Sigmoid colon (tissue), 7 donors: ENCODE data around the gene SCEL. TPM values are rescaled to one million over a fixed set of nuclear protein-coding genes. Genes with fewer than 3 reads are reported as not detected.

Experiments
- DNase-seq: peaks from one replicate; pipeline ENCODE4 v3.0.0-alpha.2; 2019
- H3K27ac ChIP-seq, 4 donors: fragments of 200-600 bp; sonication (generic); one replicate each; pipeline ENCODE4 v1.5.1; 2016 to 2019; ENCODE audit warnings: mild to moderate bottlenecking in 1 of 4
- H3K27me3 ChIP-seq, 3 donors: fragments of 200-600 bp; sonication (generic); one replicate each; pipeline ENCODE4 v1.5.1; 2019; ENCODE audit warnings: mild to moderate bottlenecking in 1 of 3
- H3K36me3 ChIP-seq, 4 donors: fragments of 200-600 bp; sonication (generic); one replicate each; pipeline ENCODE4 v1.5.1; 2016 to 2019
- H3K4me1 ChIP-seq, 4 donors: fragments of 200-600 bp; sonication (generic); one replicate each; pipeline ENCODE4 v1.5.1; 2017 to 2019
- H3K4me3 ChIP-seq, 4 donors: fragments of 200-600 bp; sonication (generic); one replicate each; pipeline ENCODE4 v1.5.1; 2017 to 2019; ENCODE audit warnings: mild to moderate bottlenecking in 2 of 4, moderate library complexity in 1 of 4
- H3K9me3 ChIP-seq, 4 donors: fragments of 200-600 bp in 3 of 4; sonication (generic) in 3 of 4; one replicate each; pipeline versions ENCODE4 v1.5.1 to v1.6.1; 2013 to 2019
- EP300 ChIP-seq, 4 donors: sonication (generic); formaldehyde crosslinking; IDR thresholded peaks; one replicate each; pipeline ENCODE4 v1.6.1; 2017; ENCODE audit warnings: antibody characterized with exemption in 4 of 4
- POLR2A ChIP-seq, 2 donors: fragments of 450-650 bp; IDR thresholded peaks; one replicate each; pipeline ENCODE4 v1.6.1; 2016; ENCODE audit warnings: antibody characterized with exemption in 2 of 2, mild to moderate bottlenecking in 2 of 2, moderate library complexity in 2 of 2
- POLR2AphosphoS5 ChIP-seq, 4 donors: sonication (generic); formaldehyde crosslinking; IDR thresholded peaks; one replicate each; pipeline ENCODE4 v1.6.1; 2017; ENCODE audit warnings: antibody characterized with exemption in 4 of 4
- WGBS, 2 donors: extraction: QIAGEN DNeasy Blood & Tissue Kit; methylation state at CpG; one replicate each; pipeline ENCODE4 v1.1.7; 2013; 5-methylcytosine and 5-hydroxymethylcytosine counted together
- intact Hi-C: fragments of 100-400 bp; cut with DNase I; formaldehyde crosslinking; loops from one replicate; pipeline ENCODE4 v1.15.1; 2023
- polyA plus RNA-seq, 3 donors: library from polyadenylated mRNA; stranded (reverse); fragments of 200-250 nt; gene quantifications; one replicate each; pipeline ENCODE4 v1.2.3, GENCODE V29; 2013
- total RNA-seq, 4 donors: library from RNA; depleted of rRNA; stranded (reverse); fragments of >200 nt; gene quantifications; one replicate each; pipeline ENCODE4 v1.1.0, GENCODE V29; 2016
- TF ChIP-seq, protein P1 (sequence below), 4 experiments: fragments of 450-650 bp in 3 of 4; fragments of 200-600 bp in 1 of 4; IDR thresholded peaks; one replicate each; pipeline ENCODE4 v1.5.1; 2016 to 2019; ENCODE audit warnings: antibody characterized with exemption in 4 of 4, mild to moderate bottlenecking in 3 of 4, moderate library complexity in 2 of 4
- donor health status: healthy with polysubstance abuse.
- donor health status: Bipolar disorder and iron deficiency.
- donor health status: healthy.

SCEL gene
- total and polyA plus RNA-seq, 7 donors = 0.54 to 2.4 (median 2.1) TPM; not detected in 4

DNA sequence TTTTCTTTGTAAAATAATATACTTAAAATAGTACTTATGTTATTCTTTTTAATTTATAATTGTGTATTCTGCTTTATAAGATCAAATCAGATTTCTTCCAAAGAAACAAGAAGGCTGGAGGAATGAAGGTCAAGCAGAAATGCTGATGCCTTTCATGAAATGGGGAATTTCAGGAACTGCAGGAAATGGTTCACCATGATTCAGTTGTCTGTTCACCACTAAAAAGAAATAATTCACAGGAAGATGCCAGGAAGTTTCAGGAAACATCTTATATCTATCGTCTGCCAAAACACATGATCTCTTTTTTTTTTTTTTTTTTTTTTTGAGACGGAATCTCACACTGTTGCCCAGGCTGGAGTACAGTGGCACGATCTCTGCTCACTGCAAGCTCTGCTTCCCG lies 15.7 kb upstream of the SCEL start:
- no peak for TF ChIP-seq POLR2AphosphoS5 (IDR thresholded peaks at IDR 0.05)
- TF ChIP-seq EP300 (IDR thresholded peaks at IDR 0.05) = no peak
- no peak for TF ChIP-seq POLR2A (IDR thresholded peaks at IDR 0.05)
- TF ChIP-seq, protein P1, sequence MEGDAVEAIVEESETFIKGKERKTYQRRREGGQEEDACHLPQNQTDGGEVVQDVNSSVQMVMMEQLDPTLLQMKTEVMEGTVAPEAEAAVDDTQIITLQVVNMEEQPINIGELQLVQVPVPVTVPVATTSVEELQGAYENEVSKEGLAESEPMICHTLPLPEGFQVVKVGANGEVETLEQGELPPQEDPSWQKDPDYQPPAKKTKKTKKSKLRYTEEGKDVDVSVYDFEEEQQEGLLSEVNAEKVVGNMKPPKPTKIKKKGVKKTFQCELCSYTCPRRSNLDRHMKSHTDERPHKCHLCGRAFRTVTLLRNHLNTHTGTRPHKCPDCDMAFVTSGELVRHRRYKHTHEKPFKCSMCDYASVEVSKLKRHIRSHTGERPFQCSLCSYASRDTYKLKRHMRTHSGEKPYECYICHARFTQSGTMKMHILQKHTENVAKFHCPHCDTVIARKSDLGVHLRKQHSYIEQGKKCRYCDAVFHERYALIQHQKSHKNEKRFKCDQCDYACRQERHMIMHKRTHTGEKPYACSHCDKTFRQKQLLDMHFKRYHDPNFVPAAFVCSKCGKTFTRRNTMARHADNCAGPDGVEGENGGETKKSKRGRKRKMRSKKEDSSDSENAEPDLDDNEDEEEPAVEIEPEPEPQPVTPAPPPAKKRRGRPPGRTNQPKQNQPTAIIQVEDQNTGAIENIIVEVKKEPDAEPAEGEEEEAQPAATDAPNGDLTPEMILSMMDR (IDR thresholded peaks at IDR 0.05) = no peak
- 84 to 87% methylated on average over 4 of the region's 4 CpGs for whole genome bisulfite sequencing, 2 donors
- no peaks in the 10 kb centered on the region for H3K27me3 ChIP-seq
- no peaks in the 10 kb centered on the region for H3K9me3 ChIP-seq
- no peak overlapping the region for H3K4me3 ChIP-seq
- H3K27ac ChIP-seq = no peak overlapping the region
- H3K4me1 ChIP-seq = no peaks in the 10 kb centered on the region
- H3K36me3 ChIP-seq = no peaks in the 10 kb centered on the region
- intact Hi-C loops = no loop called here
- DNase-seq = no peak

- Histone ChIP-seq H3K27me3 (no peaks in the 10 kb centered on the region), H3K27ac (no peak overlapping the region), H3K9me3 (no peaks in the 10 kb centered on the region), H3K4me3 (no peak overlapping the region), H3K4me1 (no peaks in the 10 kb centered on the region), H3K36me3 (no peaks in the 10 kb centered on the region)
- intact Hi-C loops = no loop called here
- 66 to 83% methylated on average over 2 of the region's 2 CpGs for WGBS, 2 donors
- DNase-seq = no peak
- TF ChIP-seq POLR2AphosphoS5 (IDR thresholded peaks at IDR 0.05) (no peak), POLR2A (IDR thresholded peaks at IDR 0.05) (no peak), EP300 (IDR thresholded peaks at IDR 0.05) (no peak)
- TF ChIP-seq, protein P1 (IDR thresholded peaks at IDR 0.05) = no peak
Measured at GRCh38 chr13:77521194-77521593, 14.3 kb upstream of the SCEL start.

DNA sequence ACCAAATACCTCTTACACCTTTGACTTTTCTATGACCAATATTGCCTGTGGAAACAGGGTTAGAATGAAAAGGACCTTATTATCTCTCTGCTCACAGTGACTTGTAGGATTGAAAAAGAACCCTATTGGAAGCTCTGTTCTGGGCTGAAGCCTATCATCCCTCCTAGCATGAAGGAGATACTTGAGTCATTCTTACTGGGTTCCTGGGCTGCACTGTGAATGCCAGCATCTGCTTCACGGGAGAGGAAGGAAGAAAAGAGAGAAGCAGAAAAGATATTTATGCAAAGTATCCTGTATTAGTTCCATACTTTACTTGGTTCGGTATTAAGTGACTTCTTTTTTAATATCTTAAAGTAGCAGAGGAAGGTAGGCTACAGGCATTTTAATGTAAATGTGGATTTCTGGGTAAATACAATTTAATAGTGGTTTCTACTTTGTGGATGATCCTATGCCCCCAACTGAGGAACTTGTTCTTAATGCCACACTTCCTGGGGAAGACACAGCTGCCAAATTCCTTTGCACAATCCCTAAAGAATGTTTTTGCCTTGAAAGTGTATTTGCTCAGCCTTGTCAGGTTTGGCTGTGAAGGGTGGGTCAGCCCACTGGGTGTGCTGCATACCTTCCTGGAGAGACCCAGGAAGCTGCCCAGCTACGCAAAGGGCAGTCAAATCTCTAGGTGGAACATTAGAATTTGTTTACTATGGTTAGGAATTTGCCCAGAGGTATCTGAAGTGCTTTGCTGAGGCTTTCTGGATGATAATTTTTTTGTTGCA lies 13.7 kb upstream of the SCEL start:
- no peak overlapping the region for H3K4me3 ChIP-seq
- no peaks in the 10 kb centered on the region for H3K9me3 ChIP-seq
- 36 to 50% methylated on average over 3 of the region's 3 CpGs for WGBS, 2 donors
- H3K27me3 ChIP-seq = no peaks in the 10 kb centered on the region
- TF ChIP-seq POLR2AphosphoS5 (IDR thresholded peaks at IDR 0.05) (no peak), EP300 (IDR thresholded peaks at IDR 0.05) (no peak), POLR2A (IDR thresholded peaks at IDR 0.05) (no peak)
- TF ChIP-seq, protein P1 (IDR thresholded peaks at IDR 0.05) = no peak
- H3K27ac ChIP-seq = no peak overlapping the region
- H3K4me1 ChIP-seq = no peaks in the 10 kb centered on the region
- no peak for DNase-seq
- intact Hi-C loops = no loop called here
- H3K36me3 ChIP-seq = no peaks in the 10 kb centered on the region

GRCh38 chr13:77522444-77522843 lies 13.1 kb upstream of the SCEL start:
- no peaks in the 10 kb centered on the region for H3K9me3 ChIP-seq
- no peak overlapping the region for H3K4me3 ChIP-seq
- no peaks in the 10 kb centered on the region for H3K27me3 ChIP-seq
- TF ChIP-seq EP300 (IDR thresholded peaks at IDR 0.05) (no peak), POLR2AphosphoS5 (IDR thresholded peaks at IDR 0.05) (no peak), POLR2A (IDR thresholded peaks at IDR 0.05) (no peak)
- TF ChIP-seq, protein P1 (IDR thresholded peaks at IDR 0.05) = no peak
- H3K36me3 ChIP-seq = no peaks in the 10 kb centered on the region
- no peak overlapping the region for H3K27ac ChIP-seq
- no peak for DNase-seq
- 80 to 89% methylated on average over 3 of the region's 3 CpGs for WGBS, 2 donors
- intact Hi-C loops = no loop called here
- no peaks in the 10 kb centered on the region for H3K4me1 ChIP-seq

DNA sequence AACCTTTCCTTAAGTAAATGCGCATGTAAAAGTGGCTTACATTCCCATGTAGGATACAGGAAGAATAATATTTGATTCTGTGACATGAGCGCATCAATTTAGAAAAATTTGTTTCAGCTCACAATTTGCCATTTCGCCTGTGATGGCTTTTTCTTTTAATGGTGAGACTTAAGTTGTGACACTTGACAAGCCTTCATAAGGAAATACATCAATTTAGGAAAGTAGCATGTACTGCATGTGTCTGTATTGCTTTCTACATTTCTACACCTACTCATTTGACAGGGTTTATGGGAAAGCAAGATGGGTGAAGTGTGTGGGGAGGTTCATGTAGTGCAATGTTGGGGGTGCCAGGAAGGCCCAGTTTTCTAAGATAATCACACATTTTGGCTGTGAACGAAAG lies 12.1 kb upstream of the SCEL start:
- no peaks in the 10 kb centered on the region for H3K9me3 ChIP-seq
- H3K27ac ChIP-seq = no peak overlapping the region
- no peaks in the 10 kb centered on the region for H3K27me3 ChIP-seq
- H3K36me3 ChIP-seq = no peaks in the 10 kb centered on the region
- intact Hi-C loops = no loop called here
- DNase-seq = no peak
- no peaks in the 10 kb centered on the region for H3K4me1 ChIP-seq
- 93 to 97% methylated on average over 4 of the region's 4 CpGs for WGBS, 2 donors
- TF ChIP-seq POLR2AphosphoS5 (IDR thresholded peaks at IDR 0.05) (no peak), EP300 (IDR thresholded peaks at IDR 0.05) (no peak), POLR2A (IDR thresholded peaks at IDR 0.05) (no peak)
- TF ChIP-seq, protein P1 (IDR thresholded peaks at IDR 0.05) = no peak
- no peak overlapping the region for H3K4me3 ChIP-seq
